H1 (cell line): ENCODE results near the gene BRME1. TPM values are rescaled to one million over a fixed set of nuclear protein-coding genes. Genes with fewer than 3 reads are reported as not detected.
A peak's percentile ranks its signal among the peaks of the same experiment; 100 is the strongest.

Source experiments
- ATF2 ChIP-seq: IDR thresholded peaks from 2 replicates; pipeline ENCODE4 v1.6.1; 2012; ENCODE audit warnings: low read length, inconsistent platforms
- CBX5 ChIP-seq: fragments of 300-800, 300-1000 bp; sonication (generic); IDR thresholded peaks from 2 replicates; pipeline ENCODE4 v1.7.1; 2016; ENCODE audit warnings: antibody characterized with exemption, low read length, low read depth
- CHD2 ChIP-seq: IDR thresholded peaks from 2 replicates; pipeline ENCODE4 v1.6.1; 2012; ENCODE audit warnings: low read length, improper control_type of control experiment
- CTBP2 ChIP-seq: IDR thresholded peaks from 2 replicates; pipeline ENCODE4 v1.7.0; 2011; ENCODE audit warnings: borderline replicate concordance, mild to moderate bottlenecking, moderate library complexity, mixed read lengths, low read length; ENCODE audit not compliant: insufficient read depth, insufficient read length
- CTCF ChIP-seq, 3 experiments: IDR thresholded peaks; 1 replicate in 2 of 3; 2 replicates in 1 of 3; pipeline versions ENCODE4 v1.5.1 to v1.6.1; 2011; ENCODE audit warnings: low read length in 3 of 3, mild to moderate bottlenecking in 3 of 3, inconsistent platforms in 2 of 3, low read depth in 1 of 3, moderate library complexity in 1 of 3; ENCODE audit not compliant: insufficient read depth in 1 of 3; ENCODE audit errors: control extremely low read depth in 1 of 3
- EGR1 ChIP-seq: IDR thresholded peaks from 2 replicates; pipeline ENCODE4 v1.6.1; 2011; ENCODE audit warnings: low read depth, low read length, borderline replicate concordance
- GTF2F1 ChIP-seq: IDR thresholded peaks from 2 replicates; pipeline ENCODE4 v1.6.1; 2012; ENCODE audit warnings: low read depth, low read length, improper control_type of control experiment, borderline replicate concordance
- JUN ChIP-seq: IDR thresholded peaks from 2 replicates; pipeline ENCODE4 v1.6.1; 2011; ENCODE audit warnings: low read depth, mild to moderate bottlenecking, improper control_type of control experiment, low read length
- JUND ChIP-seq: IDR thresholded peaks from 2 replicates; pipeline ENCODE4 v1.6.1; 2011; ENCODE audit warnings: mild to moderate bottlenecking, improper control_type of control experiment, low read length
- POU5F1 ChIP-seq: IDR thresholded peaks from 2 replicates; pipeline ENCODE4 v1.6.1; 2011; ENCODE audit warnings: low read depth, mild to moderate bottlenecking, low read length, moderate library complexity
- RAD21 ChIP-seq, 2 experiments: IDR thresholded peaks in 1 of 2; conservative IDR thresholded peaks in 1 of 2; 2 replicates each; pipeline ENCODE4 v1.6.1; 2011; ENCODE audit warnings: low read depth in 2 of 2, low read length in 2 of 2, improper control_type of control experiment in 1 of 2, inconsistent platforms in 1 of 2, mild to moderate bottlenecking in 1 of 2, moderate library complexity in 1 of 2
- SAP30 ChIP-seq: fragments of 300-600 bp; sonication (generic); IDR thresholded peaks from 2 replicates; pipeline ENCODE4 v1.7.1; 2012; ENCODE audit warnings: low read length, moderate library complexity, mild to moderate bottlenecking, inconsistent platforms; ENCODE audit not compliant: insufficient read depth, insufficient replicate concordance
- SIN3A ChIP-seq, 2 experiments: IDR thresholded peaks in 1 of 2; conservative IDR thresholded peaks in 1 of 2; 2 replicates each; pipeline ENCODE4 v1.6.1; 2011 to 2012; ENCODE audit warnings: low read length in 2 of 2, improper control_type of control experiment in 1 of 2, low read depth in 1 of 2, mild to moderate bottlenecking in 1 of 2
- SP4 ChIP-seq: IDR thresholded peaks from 2 replicates; pipeline ENCODE4 v1.6.1; 2012; ENCODE audit warnings: low read length, inconsistent platforms
- SRF ChIP-seq: IDR thresholded peaks from 2 replicates; pipeline ENCODE4 v1.6.1; 2011; ENCODE audit warnings: mild to moderate bottlenecking, low read depth, low read length, moderate library complexity
- TBP ChIP-seq: IDR thresholded peaks from 2 replicates; pipeline ENCODE4 v1.6.1; 2011; ENCODE audit warnings: low read depth, low read length, improper control_type of control experiment
- TEAD4 ChIP-seq: IDR thresholded peaks from 2 replicates; pipeline ENCODE4 v1.6.1; 2012; ENCODE audit warnings: low read depth, low read length, inconsistent platforms, mixed read lengths
- YY1 ChIP-seq: IDR thresholded peaks from 2 replicates; pipeline ENCODE4 v1.6.1; 2011; ENCODE audit warnings: low read depth, mild to moderate bottlenecking, low read length
- polyA plus RNA-seq, 7 experiments: library from polyadenylated mRNA; depleted of rRNA in 3 of 7; stranded (reverse) in 5 of 7; unstranded in 2 of 7; fragments of >200 nt in 5 of 7; fragments of 200-250 nt in 2 of 7; gene quantifications; 1 replicate in 5 of 7; 2 replicates in 1 of 7; 4 replicates in 1 of 7; pipeline versions ENCODE4 v1.2.1 to v1.2.3, GENCODE V29; 2011 to 2013; ENCODE audit warnings: missing spikeins in 2 of 7, mixed read lengths in 2 of 7
- total RNA-seq: library from RNA; stranded (reverse); fragmentation: NEBNext Ultra II Directional; extraction: Animal tissue kit (Norgen Biotek cat#: 25700); gene quantifications from 2 replicates; pipeline ENCODE4 v1.2.1, GENCODE V29; 2021

BRME1 gene
- total and polyA plus RNA-seq, 2 of the 8 experiments (the other 6 are each of a cell fraction or from before 2014, with no cell fraction given): 4.6 to 4.7 TPM

- TF ChIP-seq CTBP2 (no peak), TBP (no peak), SRF (no peak), CTCF (IDR thresholded peaks at IDR 0.05; ENCODE audit: control extremely low read depth in 1 of 3, insufficient read depth in 1 of 3, low read depth in 1 of 3, low read length in 3 of 3) (peak in 2 of 3 experiments; percentile 52 to 60; a peak in 3 of 4 replicates), JUND (no peak), TEAD4 (0 out of 2 replicates have a peak, but pooled peaks have one; percentile 23), SAP30 (no peak), SP4 (no peak), YY1 (no peak), JUN (no peak), ATF2 (no peak), CBX5 (no peak), SIN3A (conservative IDR thresholded peaks at IDR 0.05 in 1 of 2, IDR thresholded peaks at IDR 0.05 in 1 of 2; ENCODE audit: low read depth in 1 of 2, low read length in 2 of 2) (no peak), POU5F1 (no peak), EGR1 (no peak), CHD2 (no peak), RAD21 (IDR thresholded peaks at IDR 0.05 in 1 of 2, conservative IDR thresholded peaks at IDR 0.05 in 1 of 2; ENCODE audit: low read depth in 2 of 2, low read length in 2 of 2) (peak in 1 of 2 experiments; percentile 33; a peak in 1 of 4 replicates), GTF2F1 (no peak)
These were observed 22.3 kb downstream of the BRME1 start (continued) for GRCh38 chr19:13883516-13884064.
